Astrocyte (in vitro differentiated cells and primary cell): Measurements from ENCODE around the gene SPOCK1.

Experiments
- EZH2 ChIP-seq: IDR thresholded peaks from 2 replicates; pipeline ENCODE4 v1.6.1; 2012; ENCODE audit warnings: mild to moderate bottlenecking, low read length, inconsistent platforms; ENCODE audit not compliant: insufficient read depth
- TF ChIP-seq, protein P1 (sequence below): IDR thresholded peaks from 2 replicates; pipeline ENCODE4 v1.5.1; 2011; ENCODE audit warnings: low read depth, mild to moderate bottlenecking, inconsistent platforms, low read length, moderate library complexity; ENCODE audit not compliant: insufficient read depth

DNA sequence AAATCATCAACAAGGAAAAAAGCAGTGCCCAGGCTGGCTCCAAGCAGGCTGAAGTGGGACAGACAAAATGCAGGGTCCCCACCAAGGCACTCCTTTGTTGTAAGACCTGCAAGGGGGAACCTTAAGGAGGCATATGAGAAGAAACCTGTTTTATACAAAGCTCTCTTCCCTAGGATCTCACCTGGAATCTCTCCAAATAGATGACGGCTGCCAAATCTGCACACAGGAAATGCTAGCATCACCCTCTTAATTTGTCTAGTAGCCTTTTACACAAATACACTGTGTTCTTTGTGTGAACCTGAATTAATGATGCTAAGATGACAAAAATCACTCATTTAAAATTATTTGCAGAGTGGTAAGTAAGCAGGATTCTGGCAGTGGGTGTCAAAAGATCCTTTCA is 280.2 kb downstream of the SPOCK1 start:
- TF ChIP-seq, protein P1, sequence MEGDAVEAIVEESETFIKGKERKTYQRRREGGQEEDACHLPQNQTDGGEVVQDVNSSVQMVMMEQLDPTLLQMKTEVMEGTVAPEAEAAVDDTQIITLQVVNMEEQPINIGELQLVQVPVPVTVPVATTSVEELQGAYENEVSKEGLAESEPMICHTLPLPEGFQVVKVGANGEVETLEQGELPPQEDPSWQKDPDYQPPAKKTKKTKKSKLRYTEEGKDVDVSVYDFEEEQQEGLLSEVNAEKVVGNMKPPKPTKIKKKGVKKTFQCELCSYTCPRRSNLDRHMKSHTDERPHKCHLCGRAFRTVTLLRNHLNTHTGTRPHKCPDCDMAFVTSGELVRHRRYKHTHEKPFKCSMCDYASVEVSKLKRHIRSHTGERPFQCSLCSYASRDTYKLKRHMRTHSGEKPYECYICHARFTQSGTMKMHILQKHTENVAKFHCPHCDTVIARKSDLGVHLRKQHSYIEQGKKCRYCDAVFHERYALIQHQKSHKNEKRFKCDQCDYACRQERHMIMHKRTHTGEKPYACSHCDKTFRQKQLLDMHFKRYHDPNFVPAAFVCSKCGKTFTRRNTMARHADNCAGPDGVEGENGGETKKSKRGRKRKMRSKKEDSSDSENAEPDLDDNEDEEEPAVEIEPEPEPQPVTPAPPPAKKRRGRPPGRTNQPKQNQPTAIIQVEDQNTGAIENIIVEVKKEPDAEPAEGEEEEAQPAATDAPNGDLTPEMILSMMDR = no peak
- no peak for TF ChIP-seq EZH2
